Measurements from ENCODE around the gene MINDY2.

MINDY2 gene

GRCh38 chr15:58731756-58732535, 39.2 kb upstream of the MINDY2 start:
- Histone ChIP-seq H3K4me1 (ENCODE audit: insufficient read depth, low read length) (no peaks in the 10 kb centered on the region), H3K27ac (ENCODE audit: low read length) (no peak overlapping the region), H3K27me3 (ENCODE audit: insufficient read depth, low read length, poor library complexity) (no peaks in the 10 kb centered on the region), H2AFZ (ENCODE audit: low read depth, low read length) (no peak overlapping the region), H3K4me3 (ENCODE audit: low read depth in 1 of 2, low read length in 2 of 2) (no peak overlapping the region), H3K36me3 (ENCODE audit: insufficient read depth, low read length) (peaks cover 4% of the 10 kb centered on the region; the same call in 1 of the 2 replicates), H4K20me1 (ENCODE audit: insufficient read depth, low read length) (peaks cover 50% of the 10 kb centered on the region), H3K9ac (ENCODE audit: low read depth, low read length) (no peak overlapping the region), H3K9me3 (ENCODE audit: insufficient read depth, low read length, severe bottlenecking) (no peaks in the 10 kb centered on the region), H3K4me2 (ENCODE audit: insufficient read depth, low read length) (no peak overlapping the region), H3K79me2 (ENCODE audit: insufficient read depth, low read length) (peaks cover 99% of the 10 kb centered on the region)
- no peak for DNase-seq
- TF ChIP-seq CTCF (IDR thresholded peaks at IDR 0.05; ENCODE audit: borderline replicate concordance, extremely low read depth, low read length, poor library complexity, severe bottlenecking): no peak
- no peak for TF ChIP-seq EZH2 (IDR thresholded peaks at IDR 0.05; ENCODE audit: borderline replicate concordance, low read depth, low read length, severe bottlenecking)
- no peak for ATAC-seq (ENCODE audit: insufficient read depth, low read depth)

- Histone ChIP-seq H3K9ac (ENCODE audit: low read depth, low read length) (no peak overlapping the region), H3K4me1 (ENCODE audit: insufficient read depth, low read length) (no peaks in the 10 kb centered on the region), H3K4me2 (ENCODE audit: insufficient read depth, low read length) (no peak overlapping the region), H2AFZ (ENCODE audit: low read depth, low read length) (no peak overlapping the region), H3K9me3 (ENCODE audit: insufficient read depth, low read length, severe bottlenecking) (no peaks in the 10 kb centered on the region), H3K79me2 (ENCODE audit: insufficient read depth, low read length) (peaks cover 99% of the 10 kb centered on the region), H4K20me1 (ENCODE audit: insufficient read depth, low read length) (peaks cover 53% of the 10 kb centered on the region), H3K27ac (ENCODE audit: low read length) (no peak overlapping the region), H3K36me3 (ENCODE audit: insufficient read depth, low read length) (peaks cover 4% of the 10 kb centered on the region; the same call in 1 of the 2 replicates), H3K4me3 (ENCODE audit: low read depth in 1 of 2, low read length in 2 of 2) (no peak overlapping the region), H3K27me3 (ENCODE audit: insufficient read depth, low read length, poor library complexity) (no peaks in the 10 kb centered on the region)
- no peak for TF ChIP-seq CTCF (IDR thresholded peaks at IDR 0.05; ENCODE audit: borderline replicate concordance, extremely low read depth, low read length, poor library complexity, severe bottlenecking)
- TF ChIP-seq EZH2 (IDR thresholded peaks at IDR 0.05; ENCODE audit: borderline replicate concordance, low read depth, low read length, severe bottlenecking): no peak
- ATAC-seq (ENCODE audit: insufficient read depth, low read depth) (no peak), DNase-seq (no peak)
Measured at GRCh38 chr15:58732625-58733363, 38.3 kb upstream of the MINDY2 start.

GRCh38 chr15:58734859-58735258, 36.2 kb upstream of the MINDY2 start:
- peaks cover 97% of the 10 kb centered on the region for H3K79me2 ChIP-seq (ENCODE audit: insufficient read depth, low read length)
- H3K27me3 ChIP-seq (ENCODE audit: insufficient read depth, low read length, poor library complexity): no peaks in the 10 kb centered on the region
- H3K4me3 ChIP-seq (ENCODE audit: low read depth in 1 of 2, low read length in 2 of 2): no peak overlapping the region
- H3K9me3 ChIP-seq (ENCODE audit: insufficient read depth, low read length, severe bottlenecking): no peaks in the 10 kb centered on the region
- TF ChIP-seq EZH2 (IDR thresholded peaks at IDR 0.05; ENCODE audit: borderline replicate concordance, low read depth, low read length, severe bottlenecking) (no peak), CTCF (IDR thresholded peaks at IDR 0.05; ENCODE audit: borderline replicate concordance, extremely low read depth, low read length, poor library complexity, severe bottlenecking) (no peak)
- H3K4me1 ChIP-seq (ENCODE audit: insufficient read depth, low read length): peaks cover 3% of the 10 kb centered on the region; the same call in 1 of the 2 replicates
- no peak overlapping the region for H3K4me2 ChIP-seq (ENCODE audit: insufficient read depth, low read length)
- DNase-seq (no peak), ATAC-seq (ENCODE audit: insufficient read depth, low read depth) (no peak)
- no peak overlapping the region for H2AFZ ChIP-seq (ENCODE audit: low read depth, low read length)
- H3K27ac ChIP-seq (ENCODE audit: low read length): no peak overlapping the region
- no peaks in the 10 kb centered on the region for H3K36me3 ChIP-seq (ENCODE audit: insufficient read depth, low read length)
- peaks cover 56% of the 10 kb centered on the region for H4K20me1 ChIP-seq (ENCODE audit: insufficient read depth, low read length)
- H3K9ac ChIP-seq (ENCODE audit: low read depth, low read length): no peak overlapping the region
